ENCODE measurements around the gene TMEM250.

DNA sequence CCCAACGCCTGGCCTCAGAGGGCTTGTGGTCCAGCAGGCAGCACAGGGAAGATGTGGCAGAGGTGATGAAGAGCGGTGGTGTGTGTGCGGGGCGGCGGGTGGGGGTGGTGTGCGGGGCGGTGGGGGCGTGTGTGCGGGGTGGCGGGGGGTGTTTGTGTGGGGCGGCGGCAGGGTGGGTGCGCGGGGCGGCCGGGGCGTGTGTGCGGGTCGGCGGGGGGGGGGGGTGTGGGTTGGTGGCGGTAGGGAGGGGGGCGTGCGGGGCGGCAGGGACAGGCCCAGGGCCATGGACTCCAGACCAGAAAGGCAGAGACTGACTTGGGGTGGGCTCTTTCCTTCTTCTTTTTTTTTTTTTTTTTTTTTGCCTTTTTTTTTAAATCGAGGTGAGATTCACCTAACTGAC lies 19.1 kb downstream of the TMEM250 start:
- TF ChIP-seq POLR2A (IDR thresholded peaks at IDR 0.05), result no peak
- TF ChIP-seq CTCF (IDR thresholded peaks at IDR 0.05), result no peak

All from testis (tissue), 2 donors.